ENCODE results near the gene ZDHHC7.

DNA sequence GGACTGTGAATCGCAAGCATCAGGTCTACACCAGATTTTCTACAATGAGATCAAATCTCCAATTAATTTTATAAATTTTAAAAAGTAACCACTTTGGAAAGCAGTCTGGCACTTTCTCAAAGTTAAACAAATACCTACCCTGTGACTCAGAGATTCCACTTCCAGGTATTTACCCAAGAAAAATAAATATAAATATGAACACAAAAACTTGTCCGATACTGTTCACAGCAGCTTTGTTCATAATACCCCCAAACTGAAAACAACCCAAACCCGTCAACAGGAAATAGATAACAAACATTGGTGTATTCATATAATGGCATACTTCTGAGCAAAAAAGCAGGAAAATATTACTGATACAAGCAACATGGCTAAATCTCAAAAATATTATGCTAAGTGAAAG lies 12.1 kb downstream of the ZDHHC7 start:
- TF ChIP-seq, protein P1, sequence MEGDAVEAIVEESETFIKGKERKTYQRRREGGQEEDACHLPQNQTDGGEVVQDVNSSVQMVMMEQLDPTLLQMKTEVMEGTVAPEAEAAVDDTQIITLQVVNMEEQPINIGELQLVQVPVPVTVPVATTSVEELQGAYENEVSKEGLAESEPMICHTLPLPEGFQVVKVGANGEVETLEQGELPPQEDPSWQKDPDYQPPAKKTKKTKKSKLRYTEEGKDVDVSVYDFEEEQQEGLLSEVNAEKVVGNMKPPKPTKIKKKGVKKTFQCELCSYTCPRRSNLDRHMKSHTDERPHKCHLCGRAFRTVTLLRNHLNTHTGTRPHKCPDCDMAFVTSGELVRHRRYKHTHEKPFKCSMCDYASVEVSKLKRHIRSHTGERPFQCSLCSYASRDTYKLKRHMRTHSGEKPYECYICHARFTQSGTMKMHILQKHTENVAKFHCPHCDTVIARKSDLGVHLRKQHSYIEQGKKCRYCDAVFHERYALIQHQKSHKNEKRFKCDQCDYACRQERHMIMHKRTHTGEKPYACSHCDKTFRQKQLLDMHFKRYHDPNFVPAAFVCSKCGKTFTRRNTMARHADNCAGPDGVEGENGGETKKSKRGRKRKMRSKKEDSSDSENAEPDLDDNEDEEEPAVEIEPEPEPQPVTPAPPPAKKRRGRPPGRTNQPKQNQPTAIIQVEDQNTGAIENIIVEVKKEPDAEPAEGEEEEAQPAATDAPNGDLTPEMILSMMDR (IDR thresholded peaks at IDR 0.05 in 2 of 3, conservative IDR thresholded peaks at IDR 0.05 in 1 of 3; ENCODE audit: borderline replicate concordance in 1 of 3, insufficient read depth in 1 of 3, low read depth in 2 of 3, low read length in 2 of 3) = no peak
- TF ChIP-seq EGR1 (IDR thresholded peaks at IDR 0.05; ENCODE audit: low read depth) = no peak
